Measurements from ENCODE around the gene DNAJA4.

The DNAJA4 gene

GRCh38 chr15:78264304-78265136 lies at the start of gene DNAJA4:
DNAJA4 (plus strand) TSS chr15:78264562; CDS start chr15:78264764, 202 bp downstream.
- Mint-ChIP-seq H3K4me3 (peak within 1 kb of the TSS; percentile 87), H3K4me1 (ENCODE audit: low read depth) (peaks cover 19% of the 10 kb centered on the region), H3K27ac (peak within 1 kb of the TSS; percentile 87), H3K27me3 (ENCODE audit: low read depth) (peaks cover 5% of the 10 kb centered on the region), H3K36me3 (ENCODE audit: low read depth) (no peaks in the 10 kb centered on the region), H3K9me3 (no peaks in the 10 kb centered on the region)

DNA sequence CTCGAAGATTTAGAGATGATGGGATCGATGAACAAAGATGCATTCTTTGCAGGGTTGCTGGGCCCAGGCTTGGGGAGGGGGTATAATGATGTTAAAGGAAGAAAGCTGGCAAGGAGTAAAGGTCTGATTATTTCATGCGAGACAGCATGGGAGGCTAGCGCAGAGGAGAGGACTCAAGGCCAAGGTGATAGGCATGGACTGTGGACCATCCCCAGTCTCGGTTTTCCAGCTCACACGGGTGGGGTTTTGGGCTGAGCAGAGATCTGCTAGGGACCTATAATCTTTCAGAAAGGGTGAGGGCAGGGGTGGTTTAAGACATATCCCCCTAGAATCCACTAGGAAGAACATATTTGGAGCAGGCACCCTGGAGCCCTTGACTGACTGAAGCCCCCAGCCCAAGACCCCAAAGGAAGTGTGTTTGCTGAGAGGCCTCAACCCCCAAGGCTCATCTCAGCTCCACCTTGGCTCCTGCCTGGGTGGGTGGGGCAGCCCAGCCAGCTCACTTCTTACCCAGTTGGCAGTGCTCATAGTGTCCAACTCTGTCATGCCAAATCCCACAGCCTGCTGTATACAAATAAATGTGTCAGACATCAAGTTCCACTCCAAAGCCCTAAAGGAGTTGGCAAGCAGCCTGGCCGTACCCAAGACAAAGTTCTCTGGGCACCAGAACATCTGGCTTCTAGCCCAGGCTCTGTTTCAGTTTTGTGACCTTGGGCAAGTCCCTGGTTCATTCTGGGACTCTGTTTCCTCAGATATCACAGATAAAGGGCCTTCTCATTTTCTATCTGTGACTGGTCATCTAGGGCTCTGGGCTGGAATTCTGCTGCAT lies 47.9 kb upstream of the DNAJA4 start:
- H3K27ac Mint-ChIP-seq = no peak overlapping the region
- H3K36me3 Mint-ChIP-seq (ENCODE audit: low read depth) = no peaks in the 10 kb centered on the region
- no peaks in the 10 kb centered on the region for H3K4me1 Mint-ChIP-seq (ENCODE audit: low read depth)
- peaks cover 8% of the 10 kb centered on the region for H3K27me3 Mint-ChIP-seq (ENCODE audit: low read depth)
- no peaks in the 10 kb centered on the region for H3K9me3 Mint-ChIP-seq
- H3K4me3 Mint-ChIP-seq = no peak overlapping the region

DNA sequence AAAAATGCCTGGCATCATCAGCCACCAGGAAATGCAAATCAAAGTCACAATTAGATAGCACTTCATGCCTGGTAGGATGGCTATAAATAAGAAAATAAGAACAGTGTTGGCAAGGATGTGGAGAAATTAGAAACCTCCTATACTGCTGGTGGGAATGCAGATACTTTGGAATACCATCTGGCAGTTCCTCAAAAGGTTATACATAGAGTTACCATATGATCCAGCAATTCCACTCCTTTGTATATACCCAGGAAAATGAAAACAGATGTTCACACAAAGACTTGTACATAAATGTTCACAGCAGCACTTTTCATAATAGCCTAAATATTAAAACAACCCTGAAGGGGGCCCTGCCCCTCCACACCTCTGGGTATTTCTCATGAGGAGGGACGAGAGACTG lies 43.6 kb upstream of the DNAJA4 start:
- H3K27ac Mint-ChIP-seq = no peak overlapping the region
- H3K9me3 Mint-ChIP-seq = peaks cover 3% of the 10 kb centered on the region
- no peak overlapping the region for H3K4me3 Mint-ChIP-seq
- H3K36me3 Mint-ChIP-seq (ENCODE audit: low read depth) = peaks cover 2% of the 10 kb centered on the region
- H3K4me1 Mint-ChIP-seq (ENCODE audit: low read depth) = peaks cover 4% of the 10 kb centered on the region
- peaks cover 4% of the 10 kb centered on the region for H3K27me3 Mint-ChIP-seq (ENCODE audit: low read depth)

GRCh38 chr15:78222745-78223395 lies 41.5 kb upstream of the DNAJA4 start:
- peaks cover 2% of the 10 kb centered on the region for H3K36me3 Mint-ChIP-seq (ENCODE audit: low read depth)
- H3K4me3 Mint-ChIP-seq = no peak overlapping the region
- peaks cover 4% of the 10 kb centered on the region for H3K27me3 Mint-ChIP-seq (ENCODE audit: low read depth)
- peaks cover 3% of the 10 kb centered on the region for H3K9me3 Mint-ChIP-seq
- H3K27ac Mint-ChIP-seq = no peak overlapping the region
- H3K4me1 Mint-ChIP-seq (ENCODE audit: low read depth) = peaks cover 4% of the 10 kb centered on the region

DNA sequence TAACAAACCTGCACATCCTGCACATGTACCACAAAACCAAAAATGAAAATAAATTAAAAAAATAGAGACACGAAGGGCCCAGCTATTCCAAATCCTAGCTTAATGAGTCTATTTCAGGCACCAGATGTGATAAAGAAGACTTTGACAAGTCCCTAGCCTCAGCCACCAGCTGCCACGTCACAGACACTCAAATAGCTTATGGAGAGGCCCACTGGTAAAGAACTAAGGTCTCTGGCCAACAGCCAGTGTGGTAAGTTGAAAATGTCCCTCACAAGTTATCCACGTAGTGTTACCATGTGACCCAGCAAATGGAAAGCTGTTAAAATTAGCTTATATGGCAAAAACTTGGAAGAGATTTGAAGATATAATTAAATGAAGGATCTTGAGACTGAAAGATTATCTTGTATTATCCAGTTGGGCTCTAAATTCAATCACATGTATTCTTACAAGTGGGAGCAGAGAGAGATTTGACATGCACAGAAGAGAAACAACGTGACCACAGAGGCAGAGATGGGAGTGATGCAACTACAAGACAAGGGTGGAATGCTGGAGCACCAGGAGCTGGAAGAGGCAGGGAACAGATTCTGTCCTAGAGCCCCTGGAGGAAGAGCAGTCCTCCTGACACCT lies 40.9 kb upstream of the DNAJA4 start:
- Mint-ChIP-seq H3K27ac (no peak overlapping the region), H3K4me3 (no peak overlapping the region), H3K36me3 (ENCODE audit: low read depth) (peaks cover 2% of the 10 kb centered on the region), H3K27me3 (ENCODE audit: low read depth) (peaks cover 4% of the 10 kb centered on the region), H3K4me1 (ENCODE audit: low read depth) (peaks cover 4% of the 10 kb centered on the region), H3K9me3 (peaks cover 3% of the 10 kb centered on the region)

GRCh38 chr15:78224023-78224411 lies 40.3 kb upstream of the DNAJA4 start:
- Mint-ChIP-seq H3K27me3 (ENCODE audit: low read depth) (peaks cover 4% of the 10 kb centered on the region), H3K36me3 (ENCODE audit: low read depth) (peaks cover 2% of the 10 kb centered on the region), H3K27ac (no peak overlapping the region), H3K9me3 (peaks cover 3% of the 10 kb centered on the region), H3K4me1 (ENCODE audit: low read depth) (peaks cover 4% of the 10 kb centered on the region), H3K4me3 (no peak overlapping the region)

DNA sequence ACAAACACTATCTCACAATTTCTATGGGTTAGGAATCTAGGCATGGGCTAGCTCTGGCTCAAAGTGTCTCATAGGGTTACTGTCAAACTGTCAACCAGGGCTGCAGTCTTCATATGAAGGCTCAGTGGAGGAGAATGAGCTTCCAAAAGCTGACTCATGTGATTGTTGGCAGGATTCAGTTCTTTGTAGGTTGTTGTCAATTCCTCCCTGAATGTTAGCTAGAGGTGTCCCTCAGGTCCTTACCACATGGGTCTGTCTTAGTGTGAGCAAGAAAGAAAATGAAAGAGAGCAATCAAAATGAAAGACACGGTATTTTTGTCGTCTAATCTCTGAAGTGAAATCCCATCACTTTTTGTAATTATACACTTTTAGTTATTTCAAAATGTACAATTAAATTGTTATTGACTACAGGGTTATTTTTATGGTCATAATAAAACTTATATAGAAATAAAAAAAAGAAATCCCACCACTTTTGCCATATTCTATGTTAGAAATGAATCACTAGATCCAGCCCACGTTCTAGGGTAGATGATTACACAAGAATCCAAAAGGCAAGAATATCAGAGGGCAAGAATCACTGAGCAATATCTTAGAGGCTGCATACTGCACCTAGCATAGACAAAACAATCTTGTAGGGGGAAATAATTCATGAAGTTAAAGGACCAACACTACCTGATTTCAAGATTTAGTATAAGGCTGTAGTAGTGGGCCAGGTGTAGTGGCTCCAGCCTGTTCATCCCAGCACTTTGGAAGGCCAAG lies 38.4 kb upstream of the DNAJA4 start:
- H3K27me3 Mint-ChIP-seq (ENCODE audit: low read depth) = peaks cover 4% of the 10 kb centered on the region
- peak overlapping the region; percentile 43 for H3K27ac Mint-ChIP-seq
- no peak overlapping the region for H3K4me3 Mint-ChIP-seq
- peaks cover 3% of the 10 kb centered on the region for H3K9me3 Mint-ChIP-seq
- peaks cover 4% of the 10 kb centered on the region for H3K4me1 Mint-ChIP-seq (ENCODE audit: low read depth)
- peaks cover 2% of the 10 kb centered on the region for H3K36me3 Mint-ChIP-seq (ENCODE audit: low read depth)

DNA sequence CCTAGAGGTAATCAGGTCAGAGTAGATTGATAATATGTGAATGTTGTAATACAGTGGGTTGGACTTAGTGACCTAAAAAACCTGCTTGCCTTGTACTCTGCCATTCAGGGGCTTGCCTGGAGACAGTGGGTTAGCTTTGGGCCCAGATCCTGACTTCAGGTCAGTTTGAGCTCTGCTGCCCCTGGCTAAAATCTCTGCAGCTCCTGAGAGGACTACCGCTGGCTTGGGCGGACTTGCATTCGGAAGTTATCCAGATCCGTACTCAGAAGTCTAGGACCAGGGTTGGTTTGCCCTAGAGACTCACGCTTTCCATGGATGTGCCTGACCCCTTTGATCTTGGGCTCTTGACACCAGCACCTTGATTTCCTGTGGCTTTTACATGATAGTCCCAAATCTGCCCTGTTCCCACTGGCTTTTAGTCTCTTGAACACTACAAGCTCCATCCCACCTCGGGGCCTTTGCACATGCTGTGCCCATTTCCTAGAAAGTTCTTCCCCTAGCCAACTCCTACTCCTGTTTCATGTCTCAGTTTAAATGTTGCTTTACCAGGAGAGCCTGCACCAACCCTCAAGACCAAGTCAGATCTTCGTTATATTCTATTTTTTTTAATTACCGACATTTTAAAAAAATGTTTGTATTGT lies 35.9 kb upstream of the DNAJA4 start:
- Mint-ChIP-seq H3K4me1 (ENCODE audit: low read depth) (peaks cover 2% of the 10 kb centered on the region), H3K27me3 (ENCODE audit: low read depth) (peaks cover 3% of the 10 kb centered on the region), H3K27ac (no peak overlapping the region), H3K9me3 (peaks cover 2% of the 10 kb centered on the region), H3K36me3 (ENCODE audit: low read depth) (peaks cover 2% of the 10 kb centered on the region), H3K4me3 (no peak overlapping the region)

DNA sequence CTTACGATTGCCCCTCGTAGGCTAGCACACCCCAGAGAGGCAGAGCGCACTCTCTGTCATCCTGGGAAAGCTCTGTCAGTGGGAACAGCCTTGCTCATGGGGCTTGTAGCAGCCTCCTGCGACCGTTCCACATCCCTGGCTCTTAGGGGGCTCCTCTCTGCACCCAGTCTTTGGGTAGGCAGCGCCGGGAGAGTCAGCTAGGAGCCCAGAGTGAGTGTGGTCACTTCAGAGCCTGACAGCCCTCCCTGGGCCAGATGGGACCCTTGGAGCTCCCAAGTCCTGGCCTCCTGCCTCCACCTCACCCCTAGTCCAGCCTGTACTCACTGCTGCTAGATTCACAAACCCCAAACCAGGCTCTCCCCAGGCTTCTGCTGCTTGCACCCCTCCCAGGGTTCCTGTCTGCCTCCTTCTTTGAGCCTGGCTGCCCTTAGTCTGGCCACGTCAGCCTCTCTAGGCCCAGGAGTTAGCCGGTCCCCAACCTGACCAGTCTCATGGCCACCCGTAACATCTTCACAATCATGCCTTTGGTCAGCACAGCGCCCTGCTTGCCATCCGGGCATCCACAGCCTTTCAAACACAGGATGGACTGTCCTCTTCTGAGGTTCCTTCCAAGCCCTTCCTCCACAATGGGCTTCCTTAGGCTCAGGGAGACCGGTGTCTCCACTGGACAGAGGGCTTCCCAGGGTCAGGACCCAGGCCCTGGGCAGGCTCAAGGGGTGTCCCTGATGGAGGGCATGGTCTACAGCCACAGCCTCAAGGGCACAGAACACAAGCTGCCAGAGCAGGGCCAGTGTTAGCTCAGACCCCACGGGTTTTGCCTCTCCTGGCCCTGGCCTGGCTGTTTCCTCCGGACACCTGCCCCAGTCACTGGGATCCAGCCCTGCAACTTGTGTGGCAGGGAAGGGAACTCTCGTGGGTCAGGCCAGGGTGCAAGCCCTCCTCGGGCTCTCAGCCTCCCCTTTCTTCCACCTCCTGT lies 34.6 kb upstream of the DNAJA4 start:
- H3K4me3 Mint-ChIP-seq = no peak overlapping the region
- peaks cover 5% of the 10 kb centered on the region for H3K4me1 Mint-ChIP-seq (ENCODE audit: low read depth)
- no peaks in the 10 kb centered on the region for H3K9me3 Mint-ChIP-seq
- H3K36me3 Mint-ChIP-seq (ENCODE audit: low read depth) = no peaks in the 10 kb centered on the region
- H3K27ac Mint-ChIP-seq = no peak overlapping the region
- H3K27me3 Mint-ChIP-seq (ENCODE audit: low read depth) = peaks cover 8% of the 10 kb centered on the region

DNA sequence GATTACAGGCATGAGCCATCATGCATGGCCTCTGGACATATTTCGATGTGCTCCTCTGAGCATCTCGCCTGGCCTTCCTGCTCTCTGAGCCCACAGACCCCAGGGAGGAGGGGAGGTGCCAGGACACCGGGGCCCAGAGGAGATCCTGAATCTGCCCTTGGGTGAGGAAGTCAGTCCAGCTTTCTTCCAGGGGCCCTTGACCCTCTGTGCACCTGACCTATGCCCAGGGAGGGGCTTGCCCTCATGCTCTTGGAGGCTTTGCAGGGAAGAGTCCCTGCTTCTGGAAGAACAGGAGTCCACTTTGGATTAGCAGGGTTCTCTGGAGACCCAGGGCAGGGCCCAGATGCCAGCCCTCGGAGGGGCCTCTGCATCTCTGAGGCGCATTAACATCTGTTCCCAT lies 31.4 kb upstream of the DNAJA4 start:
- no peaks in the 10 kb centered on the region for H3K36me3 Mint-ChIP-seq (ENCODE audit: low read depth)
- H3K27ac Mint-ChIP-seq = no peak overlapping the region
- H3K9me3 Mint-ChIP-seq = no peaks in the 10 kb centered on the region
- H3K27me3 Mint-ChIP-seq (ENCODE audit: low read depth) = peaks cover 18% of the 10 kb centered on the region
- H3K4me1 Mint-ChIP-seq (ENCODE audit: low read depth) = peaks cover 7% of the 10 kb centered on the region
- H3K4me3 Mint-ChIP-seq = no peak overlapping the region

DNA sequence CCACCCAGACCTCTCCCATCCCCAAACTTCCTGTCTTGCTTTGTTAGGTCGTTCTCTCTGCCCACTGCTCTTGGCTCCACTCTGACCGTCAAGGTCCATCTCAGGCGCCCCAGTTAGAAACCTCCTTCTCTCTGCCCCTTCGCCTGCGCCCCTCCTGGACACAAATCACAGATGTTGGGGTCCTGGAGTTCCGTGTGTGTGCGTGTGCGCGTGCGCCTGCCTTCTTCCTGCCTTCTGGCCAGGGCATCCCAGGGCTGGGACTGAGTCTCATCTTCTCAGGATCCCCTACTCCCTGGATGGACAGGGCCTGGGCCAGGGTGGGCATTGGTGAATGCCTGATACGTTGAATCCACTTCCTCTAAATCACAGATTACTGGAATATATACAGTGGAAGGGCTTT lies 30.9 kb upstream of the DNAJA4 start:
- Mint-ChIP-seq H3K27ac (no peak overlapping the region), H3K36me3 (ENCODE audit: low read depth) (no peaks in the 10 kb centered on the region), H3K27me3 (ENCODE audit: low read depth) (peaks cover 20% of the 10 kb centered on the region), H3K9me3 (no peaks in the 10 kb centered on the region), H3K4me3 (no peak overlapping the region), H3K4me1 (ENCODE audit: low read depth) (peaks cover 7% of the 10 kb centered on the region)

- H3K4me1 Mint-ChIP-seq (ENCODE audit: low read depth) = peaks cover 7% of the 10 kb centered on the region
- H3K27ac Mint-ChIP-seq = no peak within 1 kb of the TSS
- H3K36me3 Mint-ChIP-seq (ENCODE audit: low read depth) = no peaks in the 10 kb centered on the region
- H3K4me3 Mint-ChIP-seq = no peak within 1 kb of the TSS
- H3K9me3 Mint-ChIP-seq = no peaks in the 10 kb centered on the region
- peaks cover 21% of the 10 kb centered on the region for H3K27me3 Mint-ChIP-seq (ENCODE audit: low read depth)
These were observed 29.8 kb upstream of the DNAJA4 start, which contains the start of gene ACSBG1 for GRCh38 chr15:78234515-78235040. ACSBG1 (minus strand) TSS chr15:78234565; CDS start chr15:78234501, 64 bp downstream.

Measured in T-helper 1 cell treated with Interleukin-12 subunit alpha and Interleukin-12 subunit beta and Interleukin-4 antibody, amounts not matched to agents 30 μg/mL and 1 μg/mL, for 36 hours (primary cell).